ENCODE results near the gene SORCS2.

SORCS2 gene

GRCh38 chr4:7750972-7751371 is 558.6 kb downstream of the SORCS2 start:
- DNase-seq, result no peak

GRCh38 chr4:7752649-7753048 is 560.3 kb downstream of the SORCS2 start:
- DNase-seq, result no peak

- no peak for DNase-seq
Measured at GRCh38 chr4:7753271-7753670, 560.9 kb downstream of the SORCS2 start.

- no peak for DNase-seq
Measured at GRCh38 chr4:7753931-7754465, 561.7 kb downstream of the SORCS2 start.

GRCh38 chr4:7754565-7755262 is 562.4 kb downstream of the SORCS2 start:
- no peak for DNase-seq

- DNase-seq, result no peak
Measured at GRCh38 chr4:7755561-7755960, 563.2 kb downstream of the SORCS2 start.

- DNase-seq, result no peak
Measured at GRCh38 chr4:7756071-7756470, 563.7 kb downstream of the SORCS2 start.

- DNase-seq, result no peak
Measured at GRCh38 chr4:7756561-7757355, 564.4 kb downstream of the SORCS2 start.

- DNase-seq, result peak; percentile 35
Measured at GRCh38 chr4:7757501-7758471, 565.4 kb downstream of the SORCS2 start.

- DNase-seq, result no peak
Measured at GRCh38 chr4:7758476-7758875, 566.1 kb downstream of the SORCS2 start.

GRCh38 chr4:7759216-7759615 is 566.9 kb downstream of the SORCS2 start:
- DNase-seq, result no peak

GRCh38 chr4:7759635-7760034 is 567.3 kb downstream of the SORCS2 start:
- DNase-seq, result no peak

GRCh38 chr4:7760228-7760627 is 567.9 kb downstream of the SORCS2 start:
- no peak for DNase-seq

GRCh38 chr4:7760706-7761105 is 568.4 kb downstream of the SORCS2 start:
- no peak for DNase-seq

GRCh38 chr4:7761312-7761711 is 569.0 kb downstream of the SORCS2 start:
- DNase-seq, result peak; percentile 34

- DNase-seq, result peak; percentile 64
Measured at GRCh38 chr4:7761720-7762119, 569.4 kb downstream of the SORCS2 start.

- no peak for DNase-seq
Measured at GRCh38 chr4:7762376-7763030, 570.2 kb downstream of the SORCS2 start.

GRCh38 chr4:7763106-7763505 is 570.8 kb downstream of the SORCS2 start:
- no peak for DNase-seq

GRCh38 chr4:7763788-7764187 is 571.5 kb downstream of the SORCS2 start:
- DNase-seq, result no peak

GRCh38 chr4:7764466-7764865 is 572.1 kb downstream of the SORCS2 start:
- DNase-seq, result no peak

- no peak for DNase-seq
Measured at GRCh38 chr4:7765666-7766065, 573.3 kb downstream of the SORCS2 start.

GRCh38 chr4:7766086-7766485 is 573.7 kb downstream of the SORCS2 start:
- no peak for DNase-seq
